Measurements from ENCODE around the gene RPL37. TPM values are rescaled to one million over a fixed set of nuclear protein-coding genes. Genes with fewer than 3 reads are reported as not detected.
A peak's percentile ranks its signal among the peaks of the same experiment; 100 is the strongest.
"Not testable (repeated sequence)": the region's sequence is repeated elsewhere in the genome, so short reads cannot be mapped to it uniquely, and the experiment has no call there.

Gene RPL37
- 1,000 to 10,000 TPM; 1,702 to 1,706 TPM for total RNA-seq

DNA sequence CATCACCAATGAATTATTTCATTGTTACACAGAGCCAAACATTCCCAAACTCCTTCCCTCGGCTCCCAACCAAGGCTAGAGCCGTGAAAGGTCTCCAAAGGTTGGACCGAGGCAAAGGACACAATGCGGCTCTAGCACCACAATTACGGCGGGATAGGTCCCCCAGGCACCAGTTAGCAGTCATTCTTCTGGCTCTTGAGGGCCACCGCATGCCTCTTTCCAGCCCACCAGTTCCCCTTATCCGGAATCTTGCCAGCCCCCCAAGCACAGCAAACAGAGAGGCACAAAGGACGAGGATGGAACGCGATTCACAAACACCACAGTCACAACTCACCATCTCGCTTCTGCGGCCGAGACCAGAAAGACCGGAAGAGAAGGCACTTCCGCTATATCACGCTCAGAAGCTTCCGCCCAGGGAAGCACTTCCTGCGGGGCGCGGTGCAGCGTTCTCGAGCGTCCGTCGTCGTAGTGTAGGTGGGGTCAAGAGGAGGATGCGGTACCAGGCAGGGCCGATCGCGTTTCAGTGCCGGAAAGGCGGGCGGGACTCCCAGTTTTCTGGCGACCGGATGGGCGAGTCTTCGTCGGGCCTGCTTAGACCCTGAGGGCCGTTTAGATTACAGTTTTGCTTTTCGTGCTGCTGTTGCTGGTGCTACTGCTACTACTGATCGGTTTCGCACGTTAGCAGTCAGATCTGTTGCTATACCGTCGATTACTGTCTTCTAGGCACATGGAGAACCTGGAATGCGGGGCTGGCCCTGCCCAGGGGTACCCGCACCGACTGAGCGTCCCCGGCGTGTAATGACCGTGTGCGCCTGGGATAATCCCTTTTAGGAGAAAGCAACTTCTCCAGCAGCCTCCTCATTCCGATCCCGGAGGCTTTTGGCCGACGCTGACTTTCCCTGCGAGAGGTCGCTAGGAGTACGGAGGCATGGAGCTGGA lies at the start of gene RPL37:
Gene RPL37, minus strand, starts transcription at position 374 of the 939 bp plus-strand sequence. Its CDS starts 37 bp downstream, at position 337.
- H3K9me3 Mint-ChIP-seq = no peaks in the 10 kb centered on the region
- peaks cover 37% of the 10 kb centered on the region for H3K4me1 Mint-ChIP-seq
- peaks cover 59% of the 10 kb centered on the region for H3K36me3 Mint-ChIP-seq
- DNase-seq = peak; percentile 92
- H3K27ac Mint-ChIP-seq = peak within 1 kb of the TSS; percentile 100
- peak within 1 kb of the TSS; percentile 99 for H3K4me3 Mint-ChIP-seq
- peaks cover 4% of the 10 kb centered on the region for H3K27me3 Mint-ChIP-seq

DNA sequence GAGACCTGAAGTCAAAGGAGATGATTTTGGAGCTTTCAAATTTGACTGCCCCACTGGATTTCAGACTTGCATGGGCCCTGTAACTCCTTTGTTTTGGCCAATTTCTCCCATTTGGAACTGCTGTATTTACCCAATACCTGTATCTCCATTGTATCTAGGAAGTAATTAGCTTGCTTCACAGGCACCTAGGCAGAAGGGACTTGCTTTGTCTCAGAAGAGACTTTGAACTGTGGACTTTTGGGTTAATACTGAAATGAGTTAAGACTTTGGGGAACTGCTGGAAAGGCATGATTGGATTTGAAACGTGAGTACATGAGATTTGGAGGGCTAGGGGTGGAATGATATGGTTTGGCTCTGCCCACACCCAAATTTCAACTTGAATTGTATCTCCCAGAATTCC lies 48.0 kb upstream of the RPL37 start:
- H3K27ac Mint-ChIP-seq, H3K27me3 Mint-ChIP-seq, DNase-seq, H3K4me1 Mint-ChIP-seq, H3K4me3 Mint-ChIP-seq, H3K9me3 Mint-ChIP-seq, H3K36me3 Mint-ChIP-seq: not testable (repeated sequence)

DNA sequence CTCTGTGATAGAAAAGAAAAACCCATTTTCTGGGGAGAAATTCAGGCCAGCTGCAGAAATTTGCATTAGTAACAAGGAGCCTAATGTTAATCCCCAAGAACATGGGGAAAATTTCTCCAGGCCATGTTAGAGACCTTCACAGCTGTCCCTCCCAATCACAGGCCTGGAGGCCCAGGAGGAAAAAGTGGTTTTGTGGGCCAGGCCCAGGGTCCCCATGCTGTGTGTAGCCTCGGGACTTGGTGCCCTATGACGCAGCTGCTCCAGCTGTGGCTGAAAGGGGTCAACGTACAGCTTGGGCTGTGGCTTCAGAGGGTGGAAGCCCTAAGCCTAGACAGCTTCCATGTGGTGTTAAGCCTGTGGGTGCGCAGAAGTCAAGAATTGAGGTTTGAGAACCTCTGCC lies 47.3 kb upstream of the RPL37 start:
- no peaks in the 10 kb centered on the region for H3K36me3 Mint-ChIP-seq
- no peak for DNase-seq
- H3K4me3 Mint-ChIP-seq = no peak overlapping the region
- H3K9me3 Mint-ChIP-seq = peaks cover 5% of the 10 kb centered on the region
- peaks cover 2% of the 10 kb centered on the region for H3K4me1 Mint-ChIP-seq
- H3K27me3 Mint-ChIP-seq = peaks cover 6% of the 10 kb centered on the region
- H3K27ac Mint-ChIP-seq = no peak overlapping the region

DNA sequence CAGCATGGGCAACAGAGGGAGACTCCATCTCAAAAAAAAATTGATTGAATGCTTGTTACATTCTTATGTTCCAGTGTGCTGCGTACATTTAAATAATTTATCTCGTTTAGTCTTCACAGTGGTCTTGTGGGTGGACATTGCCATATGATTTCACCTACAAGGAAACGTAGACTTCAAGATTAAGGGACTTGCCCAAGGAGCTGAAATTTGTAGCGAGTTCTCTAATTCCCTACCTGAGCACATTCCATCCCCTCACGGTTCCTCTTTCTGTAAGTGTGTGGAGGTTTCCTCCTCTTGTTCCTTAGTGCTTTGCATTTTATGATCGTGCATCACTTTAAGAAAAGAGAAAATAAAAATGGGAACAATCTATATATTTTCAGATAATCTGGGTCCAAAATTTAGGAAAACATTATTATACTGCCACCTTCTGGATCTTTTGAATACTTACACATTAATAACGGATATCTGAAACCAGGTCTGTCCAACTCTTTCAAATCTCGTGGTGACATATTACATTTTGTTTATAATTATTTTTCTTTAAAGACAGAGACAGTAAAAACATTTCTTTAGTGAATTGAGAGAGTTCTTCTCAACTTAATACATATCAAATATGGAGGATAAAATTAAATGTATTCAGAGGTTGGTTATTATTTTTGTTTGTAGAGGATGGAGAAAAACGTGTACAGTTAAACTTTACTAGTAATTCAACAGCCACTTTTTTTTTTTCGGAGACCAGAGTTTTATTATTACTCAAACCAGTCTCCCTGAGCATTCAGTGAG lies 44.3 kb upstream of the RPL37 start:
- Mint-ChIP-seq H3K9me3 (peaks cover 10% of the 10 kb centered on the region), H3K27ac (no peak overlapping the region), H3K27me3 (peaks cover 6% of the 10 kb centered on the region), H3K4me3 (no peak overlapping the region), H3K36me3 (peaks cover 3% of the 10 kb centered on the region), H3K4me1 (peaks cover 2% of the 10 kb centered on the region)
- DNase-seq = no peak

DNA sequence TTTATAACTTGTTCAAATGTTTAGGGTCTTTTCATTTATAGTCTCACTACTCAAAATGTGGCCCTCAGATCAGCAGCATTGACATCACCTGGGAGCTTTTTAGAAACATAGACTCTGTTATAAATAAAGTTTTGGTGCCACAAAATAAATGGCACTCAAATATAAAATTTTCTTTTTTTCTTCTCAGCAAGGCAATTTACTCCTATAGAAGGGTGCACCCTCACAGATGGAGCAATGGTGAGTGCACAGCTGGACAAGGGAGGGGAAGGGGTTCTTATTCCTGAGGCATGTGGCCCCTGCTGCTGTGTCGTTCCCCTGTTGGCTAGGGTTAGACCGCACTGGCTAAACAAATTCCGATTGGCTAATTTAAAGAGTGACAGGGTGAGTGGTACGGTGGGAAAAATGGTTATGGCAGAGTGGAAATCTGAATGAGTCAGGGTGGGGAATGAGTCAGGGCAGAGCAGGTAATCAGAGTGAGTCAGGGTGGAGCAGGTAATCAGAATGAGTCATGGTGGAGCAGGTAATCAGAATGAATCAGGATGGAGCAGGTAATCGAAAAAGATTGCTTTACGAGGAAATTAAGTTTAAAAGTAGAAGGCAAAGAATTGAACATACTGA lies 42.5 kb upstream of the RPL37 start:
- H3K9me3 Mint-ChIP-seq = peaks cover 10% of the 10 kb centered on the region
- peaks cover 2% of the 10 kb centered on the region for H3K4me1 Mint-ChIP-seq
- peaks cover 3% of the 10 kb centered on the region for H3K36me3 Mint-ChIP-seq
- H3K27me3 Mint-ChIP-seq = no peaks in the 10 kb centered on the region
- no peak overlapping the region for H3K27ac Mint-ChIP-seq
- no peak overlapping the region for H3K4me3 Mint-ChIP-seq
- peak; percentile 6 for DNase-seq

DNA sequence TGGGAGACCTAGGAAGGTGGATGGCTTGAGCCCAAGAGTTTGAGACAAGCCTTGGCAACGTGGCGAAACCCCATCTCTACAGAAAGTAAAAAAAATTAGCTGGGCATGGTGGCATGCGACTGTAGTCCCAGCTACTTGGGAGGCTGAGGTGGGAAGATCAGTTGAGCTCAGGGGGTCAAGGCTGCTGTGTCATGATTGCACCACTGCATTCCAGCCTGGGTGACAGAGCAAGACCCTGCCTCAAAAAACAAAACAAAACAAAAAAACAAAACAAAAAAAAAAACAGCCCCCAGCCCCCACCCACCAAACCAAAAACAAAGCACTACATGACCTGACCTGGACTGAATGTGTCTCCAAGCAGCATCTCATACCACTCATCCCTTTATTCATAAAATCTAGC lies 40.9 kb upstream of the RPL37 start:
- Mint-ChIP-seq H3K4me3 (no peak overlapping the region), H3K27ac (no peak overlapping the region), H3K4me1 (peaks cover 2% of the 10 kb centered on the region), H3K36me3 (peaks cover 3% of the 10 kb centered on the region), H3K9me3 (peaks cover 10% of the 10 kb centered on the region), H3K27me3 (no peaks in the 10 kb centered on the region)
- DNase-seq = no peak

DNA sequence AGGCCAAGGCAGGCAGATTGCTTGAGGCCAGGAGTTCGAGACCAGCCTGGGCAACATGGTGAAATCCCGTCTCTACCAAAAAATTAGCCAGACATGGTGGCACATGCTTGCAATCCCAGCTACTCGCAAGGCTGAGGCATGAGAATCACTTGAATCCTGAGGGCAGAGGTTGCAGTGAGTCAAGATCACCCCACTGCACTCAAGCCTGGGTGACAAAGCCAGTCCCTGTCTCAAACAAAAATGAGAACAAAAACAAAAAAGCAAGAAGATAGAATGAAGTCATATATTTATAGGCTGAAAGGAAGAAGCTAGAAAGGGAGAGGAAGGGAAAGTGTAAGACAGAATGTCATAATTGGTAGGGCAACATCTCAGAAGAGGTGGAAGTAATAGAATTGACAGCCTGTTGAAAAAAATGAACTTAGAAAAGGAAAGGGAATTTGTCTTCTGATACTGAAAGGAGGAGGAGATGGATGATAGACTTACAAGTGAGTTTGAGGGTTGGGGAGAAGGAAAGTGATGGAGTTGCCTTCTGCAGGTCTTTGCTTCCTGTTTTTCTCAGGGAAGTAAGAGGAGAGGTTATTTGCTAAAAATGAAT lies 38.4 kb upstream of the RPL37 start:
- H3K4me1 Mint-ChIP-seq = peaks cover 2% of the 10 kb centered on the region
- no peak for DNase-seq
- H3K9me3 Mint-ChIP-seq = peaks cover 10% of the 10 kb centered on the region
- H3K4me3 Mint-ChIP-seq = no peak overlapping the region
- no peak overlapping the region for H3K27ac Mint-ChIP-seq
- peaks cover 4% of the 10 kb centered on the region for H3K27me3 Mint-ChIP-seq
- peaks cover 3% of the 10 kb centered on the region for H3K36me3 Mint-ChIP-seq

DNA sequence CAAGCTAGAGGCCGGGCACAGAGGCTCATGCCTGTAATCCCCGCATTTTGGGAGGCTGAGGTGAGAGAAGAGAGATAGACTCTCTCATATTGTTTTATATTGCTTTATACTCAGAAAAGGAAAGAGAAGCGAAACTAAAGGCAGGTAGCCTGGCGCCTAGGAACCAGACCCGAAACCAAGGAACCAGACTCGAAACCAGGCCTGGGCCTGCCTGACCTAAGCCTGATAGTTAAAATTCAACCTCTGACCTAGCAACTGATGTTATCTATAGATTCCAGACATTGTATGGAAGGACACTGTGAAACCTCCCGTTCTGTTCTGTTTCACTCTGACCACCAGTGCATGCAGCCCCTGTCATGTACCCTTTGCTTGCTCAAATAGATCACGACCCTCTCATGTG lies 37.2 kb upstream of the RPL37 start:
- H3K9me3 Mint-ChIP-seq, H3K4me1 Mint-ChIP-seq, DNase-seq, H3K27me3 Mint-ChIP-seq, H3K4me3 Mint-ChIP-seq, H3K36me3 Mint-ChIP-seq, H3K27ac Mint-ChIP-seq: not testable (repeated sequence)

DNA sequence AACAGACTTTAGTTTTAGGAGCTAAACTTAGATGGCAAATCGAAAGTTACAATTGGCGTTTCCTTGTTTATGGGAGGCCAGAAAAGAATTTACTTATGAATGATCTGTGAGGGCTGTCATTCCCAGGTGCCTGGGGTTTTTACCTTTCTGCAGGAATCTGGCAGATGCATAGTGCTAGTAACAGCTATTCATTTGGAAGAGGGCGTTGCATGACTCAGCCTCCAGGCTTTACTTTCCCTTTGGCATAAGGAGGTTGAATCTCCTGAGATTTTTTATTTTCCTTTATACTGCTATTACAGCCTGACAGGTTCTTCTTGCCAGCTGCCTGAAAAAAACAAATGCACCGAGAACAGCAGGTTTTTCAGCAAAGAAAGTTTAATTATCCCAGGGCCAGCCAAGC lies 36.2 kb upstream of the RPL37 start:
- H3K4me1 Mint-ChIP-seq = no peaks in the 10 kb centered on the region
- H3K27me3 Mint-ChIP-seq = peaks cover 4% of the 10 kb centered on the region
- no peaks in the 10 kb centered on the region for H3K36me3 Mint-ChIP-seq
- no peaks in the 10 kb centered on the region for H3K9me3 Mint-ChIP-seq
- DNase-seq = no peak
- H3K4me3 Mint-ChIP-seq = no peak overlapping the region
- no peak overlapping the region for H3K27ac Mint-ChIP-seq

DNA sequence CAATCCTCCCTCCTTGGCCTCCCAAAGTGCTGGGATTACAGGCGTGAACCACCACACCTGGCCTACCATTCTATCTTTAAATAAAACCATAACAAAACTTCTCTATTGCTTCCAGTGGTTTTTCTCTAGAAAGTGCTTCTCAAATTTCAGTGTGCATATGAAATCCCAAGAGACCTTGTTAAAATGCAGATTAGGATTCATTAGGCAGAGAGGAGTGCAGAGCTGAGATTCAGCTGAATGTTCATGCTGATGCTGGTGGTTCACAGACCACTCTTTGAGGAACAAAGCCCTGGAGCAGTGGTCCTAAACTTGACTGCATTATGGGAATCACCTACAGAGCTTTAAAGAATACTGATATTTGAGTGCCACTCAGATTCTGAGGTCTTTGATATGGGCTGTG lies 34.4 kb upstream of the RPL37 start:
- peaks cover 8% of the 10 kb centered on the region for H3K9me3 Mint-ChIP-seq
- DNase-seq = no peak
- H3K27me3 Mint-ChIP-seq = peaks cover 4% of the 10 kb centered on the region
- H3K27ac Mint-ChIP-seq = no peak overlapping the region
- no peaks in the 10 kb centered on the region for H3K36me3 Mint-ChIP-seq
- H3K4me1 Mint-ChIP-seq = no peaks in the 10 kb centered on the region
- no peak overlapping the region for H3K4me3 Mint-ChIP-seq

DNA sequence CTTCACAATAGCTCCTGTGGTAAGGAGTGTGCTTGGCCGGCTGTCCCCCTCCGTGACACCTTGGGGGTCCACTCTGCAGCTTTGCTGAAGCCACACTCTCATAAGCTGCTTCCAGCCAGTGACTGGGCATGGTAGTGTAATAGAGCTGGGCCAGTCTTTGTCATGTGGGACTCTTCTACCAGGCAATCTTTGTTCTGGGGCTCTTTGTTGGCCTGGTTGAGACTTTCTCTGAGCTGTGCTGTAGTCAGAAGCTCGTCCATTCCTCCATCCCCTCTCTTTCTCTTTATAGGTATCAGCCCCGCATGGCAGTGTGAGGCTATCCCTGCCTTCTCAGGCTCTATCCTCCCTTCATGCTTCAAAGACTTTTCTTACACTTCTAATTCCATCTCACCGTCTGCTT lies 31.8 kb upstream of the RPL37 start:
- Mint-ChIP-seq H3K36me3 (no peaks in the 10 kb centered on the region), H3K4me1 (no peaks in the 10 kb centered on the region), H3K27ac (no peak overlapping the region), H3K9me3 (peaks cover 11% of the 10 kb centered on the region), H3K27me3 (peaks cover 4% of the 10 kb centered on the region), H3K4me3 (no peak overlapping the region)
- no peak for DNase-seq

DNA sequence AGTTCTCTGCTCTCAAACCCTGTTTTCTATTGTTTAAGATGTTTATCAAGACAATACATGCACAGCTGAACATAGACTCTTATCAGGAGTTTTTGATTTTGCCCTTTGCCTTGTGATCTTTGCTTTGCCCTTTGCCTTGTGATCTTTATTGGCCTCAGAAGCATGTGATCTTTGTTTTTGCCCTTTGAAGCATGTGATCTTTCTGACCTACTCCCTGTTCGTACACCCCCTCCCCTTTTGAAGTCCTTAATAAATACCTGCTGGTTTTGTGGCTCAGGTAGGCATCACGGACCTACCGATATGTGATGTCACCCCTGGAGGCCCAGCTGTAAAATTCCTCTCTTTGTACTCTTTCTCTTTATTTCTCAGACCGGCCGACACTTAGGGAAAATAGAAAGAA lies 30.0 kb upstream of the RPL37 start:
- not testable (repeated sequence) for H3K36me3 Mint-ChIP-seq, H3K4me1 Mint-ChIP-seq, H3K27me3 Mint-ChIP-seq

DNA sequence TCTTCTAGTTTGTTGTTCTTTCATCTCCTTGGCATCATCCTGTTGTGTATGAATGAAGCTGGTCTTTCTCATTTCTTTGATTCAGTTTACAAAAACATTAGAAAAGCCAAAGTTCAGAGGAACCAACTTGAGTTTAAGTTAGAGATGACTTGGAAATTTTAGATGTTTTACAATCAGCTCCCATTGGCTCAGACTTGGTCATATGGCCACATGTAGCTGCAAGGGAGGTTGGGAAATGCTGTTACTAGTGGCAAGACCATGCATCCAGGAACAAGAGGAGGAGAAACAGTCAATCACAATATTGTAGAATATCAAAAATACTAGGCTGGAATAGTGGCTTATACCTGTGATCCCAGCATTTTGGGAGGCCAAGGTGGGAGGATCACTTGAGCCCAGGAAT lies 25.7 kb upstream of the RPL37 start:
- H3K4me3 Mint-ChIP-seq = no peak overlapping the region
- H3K36me3 Mint-ChIP-seq = no peaks in the 10 kb centered on the region
- DNase-seq = no peak
- no peaks in the 10 kb centered on the region for H3K4me1 Mint-ChIP-seq
- H3K9me3 Mint-ChIP-seq = peaks cover 10% of the 10 kb centered on the region
- H3K27me3 Mint-ChIP-seq = no peaks in the 10 kb centered on the region
- H3K27ac Mint-ChIP-seq = no peak overlapping the region

More for the DNA sequence above, 30.0 kb upstream of the RPL37 start:
- peaks cover 11% of the 10 kb centered on the region for H3K9me3 Mint-ChIP-seq
- H3K27ac Mint-ChIP-seq, H3K4me3 Mint-ChIP-seq, DNase-seq: not testable (repeated sequence)

DNA sequence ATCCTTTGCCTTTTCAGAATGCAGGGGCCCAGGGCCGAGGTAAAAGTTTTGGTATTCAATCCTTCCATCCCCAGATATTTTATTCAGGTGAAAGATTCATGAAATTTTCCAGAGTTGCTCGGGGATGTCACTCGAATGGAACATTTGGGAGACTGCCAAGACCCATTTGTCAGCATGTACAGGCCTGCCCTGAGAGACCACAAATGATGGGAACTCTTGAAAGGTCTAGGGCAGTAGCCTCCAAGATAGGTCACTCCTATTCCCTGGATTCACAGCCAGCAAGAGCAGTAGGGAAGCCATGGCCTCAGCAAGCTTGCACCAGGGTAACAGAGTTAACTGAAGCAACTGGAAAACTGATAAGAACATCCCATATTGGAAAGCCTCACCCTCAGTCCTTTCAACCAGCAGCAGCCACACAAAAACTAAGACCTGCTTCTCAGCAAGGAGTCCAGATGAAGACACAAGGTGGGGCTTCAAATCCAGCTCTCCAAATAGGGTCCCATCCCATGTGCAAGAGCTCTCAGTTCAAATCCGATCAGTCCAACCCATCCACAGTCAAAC lies 18.7 kb upstream of the RPL37 start:
- Mint-ChIP-seq H3K9me3 (no peaks in the 10 kb centered on the region), H3K27me3 (peaks cover 5% of the 10 kb centered on the region), H3K4me3 (no peak overlapping the region), H3K36me3 (no peaks in the 10 kb centered on the region), H3K27ac (no peak overlapping the region), H3K4me1 (no peaks in the 10 kb centered on the region)
- no peak for DNase-seq

DNA sequence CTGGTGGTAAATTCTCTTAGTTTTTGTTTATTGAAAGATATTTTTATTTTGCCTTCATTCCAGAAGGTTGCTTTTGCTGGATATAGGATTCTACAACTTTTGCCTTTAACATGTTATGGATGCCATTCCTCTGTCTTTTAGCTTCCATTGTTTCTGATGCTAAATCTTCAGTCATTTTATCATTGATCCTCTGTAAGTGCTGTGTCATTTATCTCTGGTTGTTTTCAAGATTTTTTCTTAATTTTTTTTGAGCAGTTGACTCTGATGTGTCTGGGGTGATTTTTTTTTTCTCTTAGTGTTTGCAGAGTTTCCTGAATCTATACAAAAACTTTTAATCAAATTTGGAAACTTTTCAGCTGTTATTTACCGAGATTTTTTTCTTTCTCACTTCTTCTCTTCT lies 12.5 kb upstream of the RPL37 start:
- no peak for DNase-seq
- no peak overlapping the region for H3K27ac Mint-ChIP-seq
- no peaks in the 10 kb centered on the region for H3K9me3 Mint-ChIP-seq
- no peak overlapping the region for H3K4me3 Mint-ChIP-seq
- H3K27me3 Mint-ChIP-seq = peaks cover 23% of the 10 kb centered on the region
- no peaks in the 10 kb centered on the region for H3K36me3 Mint-ChIP-seq
- H3K4me1 Mint-ChIP-seq = no peaks in the 10 kb centered on the region
